Heart left ventricle (tissue), 16 donors: ENCODE results near the gene TPK1. TPM values are rescaled to one million over a fixed set of nuclear protein-coding genes. Genes with fewer than 3 reads are reported as not detected.

Source experiments
- ATAC-seq, 4 donors: fragments of 200-7000 bp; cut with Tn5 transposase; one replicate each; pipeline ENCODE4 v1.9.1; 2020 to 2022; ENCODE audit warnings: moderate library complexity in 4 of 4, mild to moderate bottlenecking in 3 of 4, moderate number of reproducible peaks in 1 of 4
- DNase-seq, 5 donors: peaks; one replicate each; pipeline ENCODE4 v3.0.0-alpha.2; 2020
- H3K27ac ChIP-seq, 12 donors: fragments of 200-600 bp; sonication (generic) in 4 of 12; one replicate each; pipeline versions ENCODE4 v1.5.0 to v1.8.0; 2016 to 2022; ENCODE audit warnings: mild to moderate bottlenecking in 2 of 12
- H3K27me3 ChIP-seq, 9 donors: fragments of 200-600 bp; sonication (generic) in 2 of 9; one replicate each; pipeline versions ENCODE4 v1.5.1 to v1.8.0; 2016 to 2022; ENCODE audit warnings: mild to moderate bottlenecking in 3 of 9
- H3K36me3 ChIP-seq, 9 donors: fragments of 200-600 bp; sonication (generic) in 2 of 9; one replicate each; pipeline versions ENCODE4 v1.5.0 to v1.8.0; 2018 to 2022; ENCODE audit warnings: mild to moderate bottlenecking in 2 of 9
- H3K4me1 ChIP-seq, 12 donors: fragments of 200-600 bp; sonication (generic) in 4 of 12; one replicate each; pipeline versions ENCODE4 v1.5.0 to v1.8.0; 2016 to 2022; ENCODE audit warnings: mild to moderate bottlenecking in 3 of 12
- H3K4me3 ChIP-seq, 12 donors: fragments of 200-600 bp; sonication (generic) in 4 of 12; one replicate each; pipeline versions ENCODE4 v1.5.0 to v1.8.0; 2017 to 2022; ENCODE audit warnings: mild to moderate bottlenecking in 9 of 12, moderate library complexity in 4 of 12
- H3K9me3 ChIP-seq, 12 donors: fragments of 200-600 bp; sonication (generic) in 4 of 12; one replicate each; pipeline versions ENCODE4 v1.5.0 to v1.8.0; 2016 to 2022; ENCODE audit warnings: mild to moderate bottlenecking in 1 of 12
- POLR2A ChIP-seq, 2 donors: fragments of 450-650 bp; IDR thresholded peaks; one replicate each; pipeline ENCODE4 v1.6.1; 2017; ENCODE audit warnings: antibody characterized with exemption in 2 of 2, mild to moderate bottlenecking in 2 of 2, moderate library complexity in 2 of 2
- WGBS, 4 donors: extraction: QIAGEN DNeasy Blood & Tissue Kit in 2 of 4; methylation state at CpG; one replicate each; pipeline versions ENCODE4 v1.1.5 to v1.1.7; 2013 to 2018; 5-methylcytosine and 5-hydroxymethylcytosine counted together
- intact Hi-C, 10 donors: fragments of 100-400 bp; cut with DNase I; formaldehyde crosslinking; loops; one replicate each; pipeline versions ENCODE4 v1.11.1 to v1.14.2; 2022
- polyA plus RNA-seq, 2 donors: library from polyadenylated mRNA; stranded (reverse); fragments of 200-250 nt; gene quantifications; one replicate each; pipeline ENCODE4 v1.2.3, GENCODE V29; 2013
- total RNA-seq, 9 donors: library from RNA; depleted of rRNA in 2 of 9; stranded (reverse); fragments of >200 nt in 2 of 9; fragmentation: NEBNext Ultra II Directional in 3 of 9; extraction: Animal tissue kit (Norgen Biotek cat#: 25700) in 3 of 9; gene quantifications; one replicate each; pipeline versions ENCODE4 v1.1.0 to v1.2.4, GENCODE V29; 2016 to 2023
- TF ChIP-seq, protein P1 (sequence below), 12 donors: fragments of 200-600 bp; sonication (generic) in 4 of 12; IDR thresholded peaks; one replicate each; pipeline versions ENCODE4 v1.5.0 to v1.8.0; 2018 to 2022; ENCODE audit warnings: antibody characterized with exemption in 12 of 12, mild to moderate bottlenecking in 5 of 12
- donor health status: ischemic (EF 13 %, LVEDD 7.1; RV severe dilation, severe dysfunction).
- donor health status: healthy with polysubstance abuse.
- donor health status: DM: no; HTN: yes; CAD: no.
- donor health status: DM: no; HTN: no; CAD: no.
- donor health status: ischemic (EF 25% LVEDD 6.9; RV normal size, moderate dysfunction).
- donor health status: ischemic (EF 25% LVEDD 5.7; RV mildly dilated, moderate dysfunction).
- donor health status: healthy.
- donor health status: DM: yes; HTN: yes; CAD: no.
- donor health status: ischemic (EF 35%, LVEDD 5.7; RV mildly dilated, moderate dysfunction).
- donor health status: nonischemic (EF 11% LVEDD 7.7; RV severe dilation, severe dysfunction).
- donor health status: DM: yes; HTN: yes; CAD: no.
- donor health status: PGD.
- donor health status: ischemic (EF 29% LVEDD 5.4; RV normal size, mild dysfunction).
- donor health status: nonischemic (EF 23%, LVEDD 6.1; RV moderate dilation, normal function).

TPK1 gene
- total and polyA plus RNA-seq, 11 donors = 2.0 to 8.2 (median 5.0) TPM

DNA sequence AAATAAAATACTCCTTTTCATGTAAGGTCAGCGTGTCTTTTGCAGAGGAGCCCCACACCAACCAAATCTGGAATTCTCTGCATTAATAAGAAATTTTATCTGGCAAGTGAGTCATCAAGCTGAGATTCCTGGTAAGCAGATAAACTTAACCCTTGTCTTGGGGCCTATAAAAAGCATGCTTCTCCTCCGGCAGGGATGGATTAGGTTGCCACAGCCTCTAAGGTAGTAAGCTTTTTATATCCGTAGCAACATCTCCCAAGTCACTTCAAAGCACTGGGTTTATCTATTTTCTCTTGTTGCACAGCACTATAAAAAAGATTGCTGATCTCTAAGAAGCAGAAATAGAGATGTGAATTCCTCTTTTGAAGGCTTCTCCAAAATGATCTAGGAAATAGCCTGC lies 229.6 kb downstream of the TPK1 start:
- Histone ChIP-seq H3K4me3 (no peak overlapping the region), H3K27ac (no peak overlapping the region), H3K27me3 (no peaks in the 10 kb centered on the region), H3K36me3 (no peaks in the 10 kb centered on the region), H3K4me1 (no peaks in the 10 kb centered on the region), H3K9me3 (no peaks in the 10 kb centered on the region)
- 55 to 72% (median 61%) methylated on average over 3 of the region's 3 CpGs for WGBS, 4 donors
- TF ChIP-seq, protein P1, sequence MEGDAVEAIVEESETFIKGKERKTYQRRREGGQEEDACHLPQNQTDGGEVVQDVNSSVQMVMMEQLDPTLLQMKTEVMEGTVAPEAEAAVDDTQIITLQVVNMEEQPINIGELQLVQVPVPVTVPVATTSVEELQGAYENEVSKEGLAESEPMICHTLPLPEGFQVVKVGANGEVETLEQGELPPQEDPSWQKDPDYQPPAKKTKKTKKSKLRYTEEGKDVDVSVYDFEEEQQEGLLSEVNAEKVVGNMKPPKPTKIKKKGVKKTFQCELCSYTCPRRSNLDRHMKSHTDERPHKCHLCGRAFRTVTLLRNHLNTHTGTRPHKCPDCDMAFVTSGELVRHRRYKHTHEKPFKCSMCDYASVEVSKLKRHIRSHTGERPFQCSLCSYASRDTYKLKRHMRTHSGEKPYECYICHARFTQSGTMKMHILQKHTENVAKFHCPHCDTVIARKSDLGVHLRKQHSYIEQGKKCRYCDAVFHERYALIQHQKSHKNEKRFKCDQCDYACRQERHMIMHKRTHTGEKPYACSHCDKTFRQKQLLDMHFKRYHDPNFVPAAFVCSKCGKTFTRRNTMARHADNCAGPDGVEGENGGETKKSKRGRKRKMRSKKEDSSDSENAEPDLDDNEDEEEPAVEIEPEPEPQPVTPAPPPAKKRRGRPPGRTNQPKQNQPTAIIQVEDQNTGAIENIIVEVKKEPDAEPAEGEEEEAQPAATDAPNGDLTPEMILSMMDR (IDR thresholded peaks at IDR 0.05) = no peak
- TF ChIP-seq POLR2A (IDR thresholded peaks at IDR 0.05) = no peak
- intact Hi-C loops = no loop called here
- DNase-seq = no peak
- no peak for ATAC-seq

DNA sequence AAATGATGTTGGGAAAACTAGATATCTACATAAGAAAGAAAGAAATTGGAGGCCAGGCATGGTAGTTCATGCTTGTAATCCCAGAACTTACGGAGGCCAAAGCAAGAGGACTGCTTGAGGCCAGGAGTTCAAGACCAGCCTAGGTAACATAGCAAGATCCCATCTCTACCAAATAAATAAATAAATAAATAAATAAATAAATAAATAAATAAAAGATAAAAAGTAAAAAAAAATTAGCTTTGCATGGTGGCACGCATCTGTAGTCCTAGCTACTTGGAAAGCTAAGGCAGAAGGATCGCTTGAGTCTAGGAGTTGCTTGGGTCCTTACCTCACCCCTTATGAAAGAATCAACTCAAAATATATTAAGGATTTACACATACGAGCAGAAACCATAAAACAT lies 238.9 kb downstream of the TPK1 start:
- Histone ChIP-seq H3K27ac (no peak overlapping the region), H3K4me1 (no peaks in the 10 kb centered on the region), H3K27me3 (no peaks in the 10 kb centered on the region), H3K9me3 (peaks cover 0 to 42% (median 25%) of the 10 kb centered on the region in 12 donors), H3K36me3 (no peaks in the 10 kb centered on the region), H3K4me3 (no peak overlapping the region)
- intact Hi-C loops = no loop called here
- ATAC-seq = no peak
- no peak for DNase-seq
- no peak for TF ChIP-seq POLR2A (IDR thresholded peaks at IDR 0.05)
- TF ChIP-seq, protein P1 (IDR thresholded peaks at IDR 0.05) = no peak
- WGBS, 4 donors = 92 to 93% (median 92%) methylated on average over 4 of the region's 4 CpGs

DNA sequence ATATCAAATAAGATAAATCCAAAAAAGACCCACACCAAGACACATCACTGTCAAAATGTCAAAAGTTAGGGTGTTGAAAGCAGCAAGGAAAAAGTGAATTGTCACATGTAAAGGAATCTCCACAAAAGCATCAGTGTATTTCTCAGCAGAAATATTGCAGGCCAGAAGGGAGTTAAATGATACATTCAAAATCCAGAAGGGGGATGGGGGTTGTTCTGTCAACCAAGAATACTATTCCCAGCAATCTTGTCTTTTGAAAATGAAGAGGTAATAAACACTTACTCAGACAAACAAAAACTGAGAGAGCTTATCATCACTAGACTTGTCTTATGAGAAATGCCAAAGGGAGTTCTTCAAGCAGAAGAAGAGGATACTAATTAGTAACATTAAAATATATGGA lies 241.3 kb downstream of the TPK1 start:
- Histone ChIP-seq H3K9me3 (peaks cover 0 to 46% (median 25%) of the 10 kb centered on the region in 12 donors), H3K4me3 (no peak overlapping the region), H3K36me3 (no peaks in the 10 kb centered on the region), H3K27me3 (no peaks in the 10 kb centered on the region), H3K4me1 (no peaks in the 10 kb centered on the region), H3K27ac (no peak overlapping the region)
- intact Hi-C loops = no loop called here
- DNase-seq = no peak
- no peak for ATAC-seq
- TF ChIP-seq, protein P1 (IDR thresholded peaks at IDR 0.05) = no peak
- TF ChIP-seq POLR2A (IDR thresholded peaks at IDR 0.05) = no peak

DNA sequence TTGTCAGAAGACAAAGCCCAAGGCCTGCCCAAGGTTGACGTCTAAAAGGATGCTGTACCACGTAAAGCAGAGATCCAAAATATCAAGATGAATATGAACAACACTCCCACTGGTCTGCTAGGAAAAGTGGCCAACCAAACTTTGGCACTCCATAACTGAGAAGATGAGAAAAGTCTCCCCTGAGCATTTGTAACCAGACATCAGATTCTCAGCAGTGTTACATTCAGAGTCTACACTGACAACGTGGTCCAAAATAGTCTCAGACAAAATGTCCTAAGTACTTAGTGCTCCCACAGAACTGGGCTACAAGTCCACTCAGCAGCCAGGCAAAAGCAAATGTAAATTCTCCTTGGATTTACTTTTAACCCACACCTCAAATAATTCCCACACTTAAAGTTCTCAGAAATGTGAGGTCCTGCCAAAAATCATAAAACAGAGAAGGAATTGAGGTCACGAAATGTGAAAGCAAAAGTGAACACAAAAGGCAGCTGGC lies 247.2 kb downstream of the TPK1 start:
- Histone ChIP-seq H3K9me3 (peaks cover 0 to 12% (median 0%) of the 10 kb centered on the region in 12 donors), H3K36me3 (no peaks in the 10 kb centered on the region), H3K4me3 (no peak overlapping the region), H3K27ac (peak overlapping the region in 1 of 12 donors; percentile 9), H3K4me1 (peaks cover 0 to 7% (median 0%) of the 10 kb centered on the region in 12 donors), H3K27me3 (no peaks in the 10 kb centered on the region)
- 57 to 64% (median 61%) methylated on average over 4 of the region's 4 CpGs for WGBS, 4 donors
- intact Hi-C loops = no loop called here
- TF ChIP-seq, protein P1 (IDR thresholded peaks at IDR 0.05) = no peak
- no peak for TF ChIP-seq POLR2A (IDR thresholded peaks at IDR 0.05)
- no peak for DNase-seq
- peak in 3 of 4 donors; percentile 24 to 61 (median 59) for ATAC-seq
